T-helper 2 cell treated with Interferon-gamma antibody and Interleukin-4, amounts not matched to agents 5 μg/mL and 100 μg/mL, for 36 hours (primary cell): ENCODE data around the gene ATP8B2.
"Not testable (repeated sequence)": the region's sequence is repeated elsewhere in the genome, so short reads cannot be mapped to it uniquely, and the experiment has no call there.

Experiments
- DNase-seq: peaks from one replicate; pipeline ENCODE4 v3.0.0; 2021; ENCODE audit warnings: low spot score
- H3K27ac Mint-ChIP-seq: one replicate; pipeline ENCODE4 v1.8.0; 2021; ENCODE audit warnings: mild to moderate bottlenecking, mixed read lengths
- H3K27me3 Mint-ChIP-seq: one replicate; pipeline ENCODE4 v1.8.0; 2021; ENCODE audit warnings: low read depth, mixed read lengths
- H3K36me3 Mint-ChIP-seq: one replicate; pipeline ENCODE4 v1.8.0; 2021; ENCODE audit warnings: low read depth, mixed read lengths
- H3K4me1 Mint-ChIP-seq: one replicate; pipeline ENCODE4 v1.8.0; 2021; ENCODE audit warnings: low read depth, mixed read lengths
- H3K4me3 Mint-ChIP-seq: one replicate; pipeline ENCODE4 v1.8.0; 2022; ENCODE audit warnings: mild to moderate bottlenecking, moderate library complexity, mixed read lengths
- H3K9me3 Mint-ChIP-seq: one replicate; pipeline ENCODE4 v1.8.0; 2021; ENCODE audit warnings: mixed read lengths

Gene ATP8B2

DNA sequence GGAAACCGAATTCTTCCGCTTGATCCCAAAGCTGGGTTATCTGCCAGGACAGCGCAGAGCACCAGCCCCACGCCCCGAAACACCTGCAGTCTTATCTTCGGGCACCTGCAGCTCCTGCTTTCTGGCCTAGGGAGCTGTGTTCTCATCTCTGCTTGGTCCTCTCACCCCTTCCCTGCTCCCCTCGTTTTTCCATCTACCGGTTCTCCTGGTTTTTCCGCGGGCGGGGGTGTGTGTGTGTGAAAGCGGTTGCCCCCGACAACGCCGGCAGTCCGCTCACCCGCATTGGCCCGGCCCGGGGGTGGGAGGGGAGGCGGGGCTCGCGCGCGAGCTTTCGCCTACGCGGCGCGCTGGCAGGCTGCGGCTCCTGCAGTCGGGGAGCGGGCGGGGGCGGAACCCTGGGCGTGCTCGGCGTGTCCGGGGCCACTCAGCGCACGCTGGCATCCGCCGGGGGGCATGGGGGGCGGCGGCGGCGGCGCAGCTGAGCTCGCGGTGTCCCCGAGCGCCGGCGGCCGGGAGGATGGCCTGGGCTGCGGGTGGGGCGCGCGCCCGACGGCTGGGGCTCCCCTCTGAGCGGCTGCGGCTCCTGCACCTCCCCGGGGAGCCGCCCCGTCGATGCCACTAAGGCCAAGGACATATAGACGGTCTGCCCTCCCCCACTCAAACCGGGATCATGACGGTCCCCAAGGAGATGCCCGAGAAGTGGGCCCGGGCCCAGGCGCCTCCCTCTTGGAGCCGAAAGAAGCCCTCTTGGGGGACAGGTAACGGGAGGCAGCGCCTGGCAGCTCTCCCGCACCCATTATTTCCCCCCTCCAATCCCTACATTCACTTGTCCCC, 3.2 kb downstream of the ATP8B2 start:
- peak; percentile 89 for DNase-seq
- Mint-ChIP-seq H3K9me3 (no peaks in the 10 kb centered on the region), H3K36me3 (peaks cover 36% of the 10 kb centered on the region), H3K27ac (peak overlapping the region; percentile 80), H3K27me3 (peaks cover 5% of the 10 kb centered on the region), H3K4me1 (peaks cover 47% of the 10 kb centered on the region), H3K4me3 (peak overlapping the region; percentile 90)

DNA sequence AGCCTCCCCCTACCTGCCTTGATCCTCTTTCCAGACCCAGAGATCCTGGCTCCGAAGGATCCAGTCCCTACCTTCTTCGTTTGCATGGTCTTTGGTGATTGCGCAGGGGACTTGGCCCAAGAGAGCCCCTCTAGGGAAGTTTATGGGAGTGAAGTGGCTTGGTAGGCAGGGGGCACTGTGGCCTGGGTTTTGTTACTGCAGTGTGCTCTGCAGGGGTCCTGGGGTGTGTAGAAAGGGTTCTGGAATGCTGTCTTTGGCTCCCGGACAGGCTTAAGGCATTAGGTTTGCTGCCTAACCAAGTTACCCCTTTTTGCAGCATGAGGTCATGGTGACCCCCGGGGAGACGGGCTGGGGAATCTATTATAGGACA, 3.8 kb downstream of the ATP8B2 start:
- H3K27me3 Mint-ChIP-seq, result peaks cover under 1% of the 10 kb centered on the region
- no peaks in the 10 kb centered on the region for H3K9me3 Mint-ChIP-seq
- H3K36me3 Mint-ChIP-seq, result peaks cover 41% of the 10 kb centered on the region
- DNase-seq, result no peak
- H3K4me1 Mint-ChIP-seq, result peaks cover 45% of the 10 kb centered on the region
- H3K27ac Mint-ChIP-seq, result no peak overlapping the region
- H3K4me3 Mint-ChIP-seq, result peak overlapping the region; percentile 68

DNA sequence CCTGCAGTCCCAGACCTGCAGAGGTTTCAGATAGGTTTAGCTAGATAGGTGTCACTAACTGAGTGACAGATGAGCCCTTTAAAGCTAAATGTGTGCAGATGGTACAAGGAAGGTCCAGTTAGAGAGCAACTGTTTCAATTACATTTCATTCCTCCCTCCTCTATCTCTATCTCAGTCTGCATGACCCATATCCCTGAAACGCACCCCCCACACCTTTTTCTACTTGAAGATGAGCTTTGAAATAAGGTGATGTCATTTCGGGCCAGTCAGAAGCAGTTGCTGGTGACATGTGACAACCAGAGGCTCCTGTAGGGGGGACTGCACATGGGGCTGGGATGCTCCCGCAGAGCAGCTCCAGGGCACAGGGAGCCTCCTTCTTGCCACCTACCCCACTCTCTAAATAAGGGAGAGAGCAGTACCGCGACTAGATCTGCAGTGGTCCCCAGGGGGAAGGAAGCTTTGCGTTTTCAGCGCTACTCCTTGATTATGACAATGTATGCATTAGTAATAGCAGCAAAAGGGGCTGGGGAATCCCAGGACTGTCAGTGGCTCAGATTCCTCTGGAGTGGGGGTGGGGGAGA, 4.3 kb downstream of the ATP8B2 start:
- H3K4me3 Mint-ChIP-seq, result peak overlapping the region; percentile 68
- H3K9me3 Mint-ChIP-seq, result no peaks in the 10 kb centered on the region
- H3K27ac Mint-ChIP-seq, result peak overlapping the region; percentile 61
- no peak for DNase-seq
- peaks cover 44% of the 10 kb centered on the region for H3K4me1 Mint-ChIP-seq
- peaks cover 46% of the 10 kb centered on the region for H3K36me3 Mint-ChIP-seq
- no peaks in the 10 kb centered on the region for H3K27me3 Mint-ChIP-seq

DNA sequence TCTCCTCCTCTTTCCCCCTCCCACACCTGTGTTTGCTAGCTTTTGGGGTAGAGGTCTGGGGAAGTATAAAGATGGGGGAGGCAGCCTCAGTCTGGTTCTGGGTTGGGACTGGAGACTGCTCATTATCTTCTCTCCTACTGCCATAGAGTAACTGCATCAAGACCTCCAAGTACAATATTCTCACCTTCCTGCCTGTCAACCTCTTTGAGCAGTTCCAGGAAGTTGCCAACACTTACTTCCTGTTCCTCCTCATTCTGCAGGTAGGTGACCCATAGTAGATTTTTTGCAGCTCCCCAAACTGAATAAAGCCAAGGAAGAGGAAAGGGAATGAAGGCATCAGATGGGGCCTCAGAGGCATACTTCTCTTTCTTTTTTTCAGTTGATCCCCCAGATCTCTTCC, 5.3 kb downstream of the ATP8B2 start:
- peak overlapping the region; percentile 68 for H3K4me3 Mint-ChIP-seq
- peaks cover 51% of the 10 kb centered on the region for H3K4me1 Mint-ChIP-seq
- no peak for DNase-seq
- H3K36me3 Mint-ChIP-seq, result peaks cover 53% of the 10 kb centered on the region
- no peaks in the 10 kb centered on the region for H3K9me3 Mint-ChIP-seq
- no peaks in the 10 kb centered on the region for H3K27me3 Mint-ChIP-seq
- peak overlapping the region; percentile 46 for H3K27ac Mint-ChIP-seq

DNA sequence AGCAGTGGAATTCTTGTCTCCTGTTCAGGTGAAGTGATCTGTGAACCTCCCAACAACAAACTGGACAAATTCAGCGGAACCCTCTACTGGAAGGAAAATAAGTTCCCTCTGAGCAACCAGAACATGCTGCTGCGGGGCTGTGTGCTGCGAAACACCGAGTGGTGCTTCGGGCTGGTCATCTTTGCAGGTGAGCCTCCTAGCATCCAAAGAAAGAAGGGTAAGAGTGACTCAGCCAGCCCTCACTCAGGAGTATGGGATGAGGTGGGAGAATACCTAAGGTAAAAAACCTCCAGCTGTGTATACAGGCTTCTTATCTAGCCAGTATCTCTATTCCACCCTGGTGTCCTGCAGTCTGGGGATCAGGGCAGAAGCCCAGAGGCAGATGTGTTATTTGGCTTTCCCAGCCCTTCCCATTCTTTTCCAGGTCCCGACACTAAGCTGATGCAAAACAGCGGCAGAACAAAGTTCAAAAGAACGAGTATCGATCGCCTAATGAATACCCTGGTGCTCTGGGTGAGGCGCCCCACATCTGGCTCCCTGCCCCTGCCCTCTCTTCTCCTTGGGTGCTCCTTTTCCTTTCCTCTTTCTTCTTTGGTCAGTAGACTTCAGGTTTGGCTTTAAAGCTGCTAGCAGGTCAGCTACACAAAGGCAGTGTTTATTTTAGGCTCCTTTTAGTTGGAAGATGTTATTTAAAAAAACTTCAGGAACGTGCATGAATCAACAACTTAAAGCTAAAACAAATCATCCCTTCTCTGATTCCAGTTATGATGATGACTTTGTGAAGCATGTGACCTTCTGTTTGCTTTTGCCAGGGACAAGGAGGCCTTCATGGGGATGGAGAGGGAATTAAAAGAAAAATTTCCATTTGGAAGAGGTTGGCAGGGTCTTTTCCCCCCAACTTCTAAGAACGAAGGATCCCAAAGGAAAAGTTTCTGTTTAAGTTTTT, 9.0 kb downstream of the ATP8B2 start:
- H3K27me3 Mint-ChIP-seq, result no peaks in the 10 kb centered on the region
- DNase-seq, result no peak
- no peak overlapping the region for H3K27ac Mint-ChIP-seq
- H3K4me3 Mint-ChIP-seq, result peak overlapping the region; percentile 63
- peaks cover 76% of the 10 kb centered on the region for H3K36me3 Mint-ChIP-seq
- peaks cover 56% of the 10 kb centered on the region for H3K4me1 Mint-ChIP-seq
- H3K9me3 Mint-ChIP-seq, result no peaks in the 10 kb centered on the region

DNA sequence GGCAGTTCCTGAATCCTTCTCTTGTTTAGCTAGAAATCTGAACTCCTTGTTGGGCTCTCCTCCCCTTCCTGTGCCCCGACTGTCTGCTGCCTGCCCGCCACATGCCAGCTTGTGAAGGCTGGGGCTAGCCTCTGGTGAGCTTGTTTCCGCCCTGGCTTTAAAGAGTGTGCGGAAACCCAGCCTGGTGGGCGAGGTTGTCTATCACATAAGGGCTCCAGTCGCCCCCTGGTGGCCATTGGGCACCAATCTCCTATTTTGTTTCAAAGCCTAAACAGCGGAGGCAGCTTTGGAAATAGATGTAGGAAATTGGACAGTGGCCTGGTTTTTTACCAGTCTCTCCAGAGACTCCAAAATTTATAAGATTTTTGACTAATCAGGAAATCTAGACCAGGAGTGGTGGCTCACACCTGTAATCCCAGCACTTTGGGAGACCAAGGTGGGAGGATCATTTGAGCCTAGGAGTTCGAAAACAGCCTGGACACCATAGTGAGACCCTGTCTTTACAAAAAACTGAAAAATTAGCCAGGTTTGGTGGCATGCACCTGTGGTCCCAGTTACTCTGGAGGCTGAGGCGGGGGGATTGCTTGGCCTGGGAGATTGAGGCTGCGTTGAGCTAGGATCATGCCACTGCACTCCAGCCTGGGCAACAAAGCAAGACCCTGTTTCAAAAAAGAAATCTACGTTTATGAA, 9.8 kb downstream of the ATP8B2 start:
- no peaks in the 10 kb centered on the region for H3K9me3 Mint-ChIP-seq
- DNase-seq, result peak; percentile 84
- H3K27me3 Mint-ChIP-seq, result no peaks in the 10 kb centered on the region
- peak overlapping the region; percentile 70 for H3K27ac Mint-ChIP-seq
- H3K4me3 Mint-ChIP-seq, result peak overlapping the region; percentile 63
- peaks cover 77% of the 10 kb centered on the region for H3K36me3 Mint-ChIP-seq
- H3K4me1 Mint-ChIP-seq, result peaks cover 55% of the 10 kb centered on the region

DNA sequence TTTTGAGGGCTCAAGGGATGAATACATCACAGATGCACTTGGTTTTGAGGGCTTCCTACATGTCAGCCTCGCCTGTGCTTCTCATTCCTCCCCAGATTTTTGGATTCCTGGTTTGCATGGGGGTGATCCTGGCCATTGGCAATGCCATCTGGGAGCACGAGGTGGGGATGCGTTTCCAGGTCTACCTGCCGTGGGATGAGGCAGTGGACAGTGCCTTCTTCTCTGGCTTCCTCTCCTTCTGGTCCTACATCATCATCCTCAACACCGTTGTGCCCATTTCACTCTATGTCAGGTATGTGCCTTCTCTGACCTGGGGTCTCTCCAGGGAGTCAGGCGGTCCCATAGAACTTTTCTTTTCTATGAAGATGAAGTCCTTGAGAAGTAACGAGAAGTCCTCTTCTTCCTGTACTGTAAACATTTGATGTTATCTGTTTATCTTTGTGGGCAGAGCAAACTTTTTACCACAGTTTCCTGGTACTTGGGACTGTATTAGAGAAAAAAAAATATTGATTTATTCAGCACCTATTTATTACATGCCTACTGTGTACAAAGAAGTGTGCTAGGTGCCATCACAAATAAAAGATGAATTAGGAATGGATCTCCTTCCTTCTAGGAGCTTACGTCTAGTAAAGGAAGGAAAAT, 12.0 kb downstream of the ATP8B2 start:
- Mint-ChIP-seq H3K27me3 (no peaks in the 10 kb centered on the region), H3K4me3 (peak overlapping the region; percentile 85), H3K4me1 (peaks cover 60% of the 10 kb centered on the region), H3K27ac (peak overlapping the region; percentile 82), H3K36me3 (peaks cover 79% of the 10 kb centered on the region), H3K9me3 (no peaks in the 10 kb centered on the region)
- DNase-seq, result no peak

DNA sequence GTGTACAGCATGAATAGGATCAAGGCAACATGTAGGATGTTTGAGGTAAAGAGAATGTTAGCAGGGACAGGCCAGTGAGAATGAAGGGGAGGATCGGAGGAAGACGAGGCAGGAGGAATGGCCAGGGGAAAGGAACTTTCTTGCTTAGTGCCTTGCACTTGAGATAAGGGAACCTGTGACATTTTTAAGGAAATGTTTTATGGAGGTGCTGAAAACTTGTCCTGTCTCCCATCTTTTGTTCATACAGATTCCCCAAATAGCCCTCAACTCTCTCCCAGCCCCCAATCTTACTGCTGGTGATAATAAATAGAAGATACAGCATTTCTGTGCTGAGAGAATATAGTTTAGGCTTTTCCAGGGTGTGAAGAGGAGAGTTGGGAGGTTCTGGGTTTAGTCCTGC, 13.6 kb downstream of the ATP8B2 start:
- Mint-ChIP-seq H3K9me3 (no peaks in the 10 kb centered on the region), H3K4me1 (peaks cover 74% of the 10 kb centered on the region), H3K36me3 (peaks cover 86% of the 10 kb centered on the region), H3K4me3 (peak overlapping the region; percentile 45), H3K27ac (peak overlapping the region; percentile 28), H3K27me3 (no peaks in the 10 kb centered on the region)
- DNase-seq, result no peak

DNA sequence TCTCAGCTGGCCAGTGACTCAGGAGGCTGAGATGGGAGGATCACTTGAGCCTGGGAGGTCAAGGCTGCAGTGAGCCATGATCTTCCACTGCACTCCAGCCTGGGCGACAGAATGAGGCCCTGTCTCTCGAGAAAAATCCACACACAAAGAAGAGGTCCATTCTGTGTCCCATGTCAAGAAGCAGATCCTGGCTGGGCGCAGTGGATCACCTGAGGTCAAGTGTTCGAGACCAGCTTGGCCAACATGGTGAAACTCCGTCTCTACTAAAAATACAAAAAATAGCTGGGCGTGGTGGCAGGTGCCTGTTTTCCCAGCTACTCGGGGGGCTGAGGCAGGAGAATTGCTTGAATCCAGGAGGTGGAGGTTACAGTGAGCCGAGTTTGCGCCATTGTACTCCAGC, 16.0 kb downstream of the ATP8B2 start:
- not testable (repeated sequence) for H3K27ac Mint-ChIP-seq, DNase-seq, H3K9me3 Mint-ChIP-seq, H3K27me3 Mint-ChIP-seq
- Mint-ChIP-seq H3K36me3 (peaks cover 84% of the 10 kb centered on the region), H3K4me3 (peak overlapping the region; percentile 39), H3K4me1 (peaks cover 75% of the 10 kb centered on the region)

DNA sequence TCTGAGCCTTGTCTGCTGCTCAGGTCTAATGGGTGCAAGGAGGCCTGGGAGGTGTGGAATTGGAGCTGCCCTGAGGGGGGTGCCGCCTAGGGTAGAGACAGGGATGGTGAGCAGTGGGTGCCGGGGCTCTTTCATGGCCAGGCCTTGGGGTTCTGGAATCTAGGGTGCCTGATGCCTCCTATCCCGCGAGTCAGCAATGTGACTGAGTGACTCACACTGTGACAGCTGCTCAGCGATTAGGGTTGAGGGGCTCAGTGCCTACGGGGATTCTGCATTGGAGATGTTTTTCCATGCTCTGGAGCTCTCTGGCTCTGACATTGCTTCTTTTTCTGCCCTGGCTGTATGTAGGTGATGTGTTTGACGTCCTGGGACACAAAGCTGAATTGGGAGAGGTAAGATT, 16.8 kb downstream of the ATP8B2 start:
- no peaks in the 10 kb centered on the region for H3K9me3 Mint-ChIP-seq
- H3K4me1 Mint-ChIP-seq, result peaks cover 74% of the 10 kb centered on the region
- DNase-seq, result no peak
- H3K4me3 Mint-ChIP-seq, result peak overlapping the region; percentile 79
- H3K36me3 Mint-ChIP-seq, result peaks cover 89% of the 10 kb centered on the region
- peak overlapping the region; percentile 89 for H3K27ac Mint-ChIP-seq
- H3K27me3 Mint-ChIP-seq, result no peaks in the 10 kb centered on the region

DNA sequence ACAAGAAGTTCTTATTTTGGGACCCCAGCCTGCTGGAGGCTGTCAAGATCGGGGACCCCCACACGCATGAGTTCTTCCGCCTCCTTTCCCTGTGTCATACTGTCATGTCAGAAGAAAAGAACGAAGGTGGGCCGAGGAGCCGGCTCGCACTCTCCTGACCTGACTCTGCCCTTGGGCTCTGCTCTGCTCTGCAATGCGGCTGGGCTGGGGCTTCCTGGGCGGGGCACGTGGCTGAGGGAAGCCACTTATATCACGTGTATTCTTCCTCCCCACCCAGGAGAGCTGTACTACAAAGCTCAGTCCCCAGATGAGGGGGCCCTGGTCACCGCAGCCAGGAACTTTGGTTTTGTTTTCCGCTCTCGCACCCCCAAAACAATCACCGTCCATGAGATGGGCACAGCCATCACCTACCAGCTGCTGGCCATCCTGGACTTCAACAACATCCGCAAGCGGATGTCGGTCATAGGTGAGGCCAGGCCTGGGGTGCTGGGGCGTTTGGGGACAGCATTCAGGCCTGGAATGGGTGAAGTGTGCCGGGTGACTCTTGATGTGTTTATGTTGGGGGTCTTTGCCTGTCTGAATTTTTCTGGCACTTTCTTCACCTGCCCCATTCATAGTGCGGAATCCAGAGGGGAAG, 17.6 kb downstream of the ATP8B2 start:
- Mint-ChIP-seq H3K4me1 (peaks cover 66% of the 10 kb centered on the region), H3K4me3 (peak overlapping the region; percentile 79), H3K27ac (peak overlapping the region; percentile 89), H3K36me3 (peaks cover 87% of the 10 kb centered on the region), H3K9me3 (no peaks in the 10 kb centered on the region), H3K27me3 (no peaks in the 10 kb centered on the region)
- no peak for DNase-seq

DNA sequence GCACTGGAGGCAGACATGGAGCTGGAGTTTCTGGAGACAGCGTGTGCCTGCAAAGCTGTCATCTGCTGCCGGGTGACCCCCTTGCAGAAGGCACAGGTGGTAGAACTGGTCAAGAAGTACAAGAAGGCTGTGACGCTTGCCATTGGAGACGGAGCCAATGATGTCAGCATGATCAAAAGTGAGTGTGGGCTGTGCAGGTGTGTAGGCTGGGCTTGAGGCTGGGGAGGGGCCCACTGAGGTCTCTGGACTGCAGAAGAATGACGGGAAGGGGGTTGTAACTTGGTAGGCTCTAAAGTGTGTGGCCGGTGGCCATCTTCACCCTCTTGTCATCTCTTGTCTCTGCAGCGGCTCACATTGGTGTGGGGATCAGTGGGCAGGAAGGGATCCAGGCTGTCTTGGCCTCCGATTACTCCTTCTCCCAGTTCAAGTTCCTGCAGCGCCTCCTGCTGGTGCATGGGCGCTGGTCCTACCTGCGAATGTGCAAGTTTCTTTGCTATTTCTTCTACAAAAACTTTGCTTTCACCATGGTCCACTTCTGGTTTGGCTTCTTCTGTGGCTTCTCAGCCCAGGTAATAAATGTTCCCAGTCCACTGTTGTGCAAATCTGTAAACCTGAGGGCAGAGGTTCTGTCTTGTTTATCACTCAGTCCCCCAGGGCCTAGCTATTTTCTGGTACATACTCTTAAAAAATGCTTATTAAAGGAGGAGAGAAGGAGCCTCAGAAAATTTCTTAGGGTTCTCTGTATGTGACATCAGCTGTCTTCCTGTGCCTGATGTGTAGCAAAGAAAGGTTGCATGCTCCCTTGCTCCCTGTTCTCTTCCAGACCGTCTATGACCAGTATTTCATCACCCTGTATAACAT, 19.9 kb downstream of the ATP8B2 start:
- Mint-ChIP-seq H3K4me3 (peak overlapping the region; percentile 77), H3K27me3 (no peaks in the 10 kb centered on the region), H3K4me1 (peaks cover 47% of the 10 kb centered on the region), H3K36me3 (peaks cover 86% of the 10 kb centered on the region), H3K27ac (peak overlapping the region; percentile 67), H3K9me3 (no peaks in the 10 kb centered on the region)
- no peak for DNase-seq
